ENCODE results near the gene GK.
"Not testable (repeated sequence)": the region's sequence is repeated elsewhere in the genome, so short reads cannot be mapped to it uniquely, and the experiment has no call there.

GK gene

DNA sequence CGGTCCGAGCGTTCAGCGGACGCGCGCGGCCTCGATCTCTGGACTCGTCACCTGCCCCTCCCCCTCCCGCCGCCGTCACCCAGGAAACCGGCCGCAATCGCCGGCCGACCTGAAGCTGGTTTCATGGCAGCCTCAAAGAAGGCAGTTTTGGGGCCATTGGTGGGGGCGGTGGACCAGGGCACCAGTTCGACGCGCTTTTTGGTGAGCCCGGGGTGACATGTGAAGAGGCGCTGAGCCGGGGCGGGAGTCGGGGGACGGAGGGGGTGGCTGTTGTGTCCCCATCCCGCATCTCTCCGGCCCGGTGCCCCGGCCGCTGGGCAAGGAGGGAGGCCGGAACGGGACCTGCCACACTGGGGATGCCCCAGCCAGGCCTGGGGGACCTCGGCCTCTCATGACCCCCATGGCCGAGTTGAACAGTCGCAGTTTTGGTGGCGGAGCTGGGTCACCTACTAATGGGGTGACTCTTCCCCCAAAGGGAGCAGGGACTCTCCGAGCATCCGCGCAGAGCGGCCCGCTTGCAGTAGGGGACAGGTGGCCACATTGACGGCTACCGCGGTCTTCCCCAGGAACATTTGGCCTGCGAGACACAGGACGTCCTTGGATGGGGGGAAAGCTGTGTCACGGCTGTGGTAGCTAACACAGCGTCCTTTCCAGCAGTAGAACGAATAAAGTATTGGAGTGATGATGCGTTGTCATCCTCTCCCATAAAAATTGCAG, at the start of gene GK:
TSS of gene GK (plus strand) at position 9 of the 717 bp plus-strand sequence. CDS start at position 124, 115 bp downstream.
- DNase-seq (ENCODE audit: low read depth, low spot score), result no peak

GRCh38 chrX:30607155-30607554, 46.1 kb upstream of the GK start:
- no peak for DNase-seq (ENCODE audit: low read depth, low spot score)

GRCh38 chrX:30610026-30610425, 43.2 kb upstream of the GK start:
- DNase-seq (ENCODE audit: low read depth, low spot score), result no peak

GRCh38 chrX:30612250-30612655, 41.0 kb upstream of the GK start:
- no peak for DNase-seq (ENCODE audit: low read depth, low spot score)

DNA sequence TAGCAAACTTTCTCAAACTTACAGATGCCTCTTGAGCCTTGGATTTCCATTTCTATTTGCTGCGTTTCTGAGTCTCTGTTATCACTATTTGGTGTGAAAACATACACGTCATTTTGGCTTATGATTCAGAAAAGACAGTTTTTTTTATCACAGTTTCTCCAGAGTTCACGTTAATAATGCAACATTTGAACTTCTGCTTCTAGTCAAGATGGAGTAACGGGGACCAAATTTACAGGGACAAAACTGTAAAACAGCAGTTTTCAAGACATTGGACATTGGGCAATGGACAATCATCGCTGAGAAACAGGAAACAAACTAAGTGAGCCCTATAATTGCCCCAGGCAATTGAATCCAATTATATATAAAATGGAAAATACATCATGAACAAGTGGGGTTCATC, 39.5 kb upstream of the GK start:
- no peak for DNase-seq (ENCODE audit: low read depth, low spot score)

DNA sequence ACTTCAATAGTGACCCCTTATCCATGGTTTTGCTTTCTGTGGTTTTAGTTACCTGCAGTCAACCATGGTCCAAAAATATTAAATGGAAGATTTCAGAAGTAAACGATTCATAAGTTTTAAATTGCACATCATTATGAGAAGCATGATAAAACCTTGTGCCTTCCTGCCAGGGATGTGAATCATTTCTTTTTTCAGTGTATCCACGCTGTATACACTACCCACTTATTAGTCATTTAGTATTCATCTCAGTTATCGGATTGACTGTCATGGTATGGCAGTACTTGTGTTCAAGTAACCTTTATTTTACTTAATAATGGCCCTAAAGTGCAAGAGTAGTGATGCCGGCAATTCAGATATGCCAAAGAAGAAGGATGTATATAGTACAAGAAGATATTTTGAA, 38.0 kb upstream of the GK start:
- DNase-seq (ENCODE audit: low read depth, low spot score), result no peak

GRCh38 chrX:30618160-30618765, 35.0 kb upstream of the GK start:
- DNase-seq (ENCODE audit: low read depth, low spot score), result no peak

DNA sequence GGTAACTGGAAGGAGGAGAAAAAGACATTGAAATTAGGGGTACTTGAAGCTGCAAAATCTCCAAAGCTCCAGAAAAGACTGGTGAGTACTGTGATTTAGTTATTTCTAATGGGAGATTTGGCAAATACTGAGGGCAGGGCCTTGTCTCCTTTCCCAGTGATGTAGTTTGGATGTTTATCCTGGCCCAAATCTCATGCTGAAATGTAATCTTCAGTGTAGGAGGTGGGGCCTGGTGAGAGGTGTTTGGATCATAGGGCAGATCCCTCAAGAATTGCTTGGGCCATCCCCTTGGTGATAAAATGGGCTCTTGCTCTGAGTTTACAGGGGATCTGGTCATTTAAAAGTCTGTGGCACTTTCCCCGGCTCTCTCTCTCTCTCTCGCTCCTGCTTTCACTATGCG, 33.1 kb upstream of the GK start:
- DNase-seq (ENCODE audit: low read depth, low spot score), result no peak

GRCh38 chrX:30620980-30621618, 32.1 kb upstream of the GK start:
- no peak for DNase-seq (ENCODE audit: low read depth, low spot score)

GRCh38 chrX:30622361-30622760, 30.9 kb upstream of the GK start:
- DNase-seq (ENCODE audit: low read depth, low spot score), result no peak

GRCh38 chrX:30626402-30626801, 26.8 kb upstream of the GK start:
- DNase-seq (ENCODE audit: low read depth, low spot score), result no peak

- no peak for DNase-seq (ENCODE audit: low read depth, low spot score)
Measured at GRCh38 chrX:30627818-30628652, 25.2 kb upstream of the GK start.

DNA sequence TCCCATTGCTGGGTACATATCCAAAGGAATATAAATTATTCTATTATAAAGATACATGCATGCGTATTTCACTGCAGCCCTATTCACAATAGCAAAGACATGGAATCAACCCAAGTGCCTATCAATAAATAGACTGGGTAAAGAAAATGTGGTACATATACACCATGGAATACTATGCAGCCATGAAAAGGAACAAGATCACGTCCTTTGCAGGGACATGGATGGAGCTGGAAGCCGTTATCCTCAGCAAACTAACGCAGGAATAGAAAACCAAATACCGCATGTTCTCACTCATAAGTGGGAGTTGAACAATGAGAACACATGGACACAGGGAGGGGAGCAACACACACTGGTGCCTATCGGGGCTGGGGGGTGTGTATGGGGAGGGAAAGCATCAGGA, 19.2 kb upstream of the GK start:
- DNase-seq (ENCODE audit: low read depth, low spot score), result not testable (repeated sequence)

- no peak for DNase-seq (ENCODE audit: low read depth, low spot score)
Measured at GRCh38 chrX:30635630-30636029, 17.6 kb upstream of the GK start.

GRCh38 chrX:30637874-30638815, 15.1 kb upstream of the GK start:
- no peak for DNase-seq (ENCODE audit: low read depth, low spot score)

DNA sequence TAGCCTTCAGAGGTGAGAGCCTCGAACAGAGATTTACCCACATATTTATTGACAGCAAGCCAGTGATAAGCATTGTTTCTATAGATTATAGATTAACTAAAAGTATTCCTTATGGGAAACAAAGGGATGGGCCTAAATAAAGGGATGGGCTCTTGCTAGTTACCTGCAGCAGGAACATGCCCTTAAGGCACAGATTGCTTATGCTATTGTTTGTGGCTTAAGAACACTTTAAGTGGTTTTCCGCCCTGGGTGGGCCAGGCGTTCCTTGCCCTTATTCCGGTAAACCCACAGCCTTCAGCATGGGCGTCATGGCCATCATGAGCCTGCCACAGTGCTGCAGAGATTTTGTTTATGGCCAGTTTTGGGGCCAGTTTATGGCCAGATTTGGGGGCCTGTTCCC, 13.5 kb upstream of the GK start:
- not testable (repeated sequence) for DNase-seq (ENCODE audit: low read depth, low spot score)

GRCh38 chrX:30642642-30643041, 10.6 kb upstream of the GK start:
- DNase-seq (ENCODE audit: low read depth, low spot score), result no peak

DNA sequence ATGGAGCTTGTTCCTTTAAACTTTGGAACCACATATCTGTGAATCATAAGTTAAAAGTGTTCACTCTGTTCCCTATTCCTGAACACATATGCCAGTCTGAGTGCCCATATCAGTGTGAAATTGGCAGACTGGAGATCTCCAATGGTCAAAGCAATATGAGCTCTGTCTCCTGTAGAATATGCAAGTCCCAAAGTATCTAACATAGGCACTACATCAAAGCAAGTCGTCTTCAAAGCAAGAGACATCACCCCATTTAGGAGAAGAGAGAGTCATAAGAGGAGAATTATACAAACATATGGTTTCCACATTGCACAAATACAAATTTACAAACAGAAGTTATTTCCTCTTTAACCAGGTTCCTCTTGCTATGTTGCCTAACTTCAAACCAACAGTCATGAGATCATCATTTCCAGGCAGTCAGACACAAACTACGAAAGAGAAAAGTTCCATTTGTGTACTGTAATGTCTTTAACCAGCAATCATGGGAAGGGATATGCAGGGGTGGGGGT, 9.9 kb upstream of the GK start:
- DNase-seq (ENCODE audit: low read depth, low spot score), result no peak

DNA sequence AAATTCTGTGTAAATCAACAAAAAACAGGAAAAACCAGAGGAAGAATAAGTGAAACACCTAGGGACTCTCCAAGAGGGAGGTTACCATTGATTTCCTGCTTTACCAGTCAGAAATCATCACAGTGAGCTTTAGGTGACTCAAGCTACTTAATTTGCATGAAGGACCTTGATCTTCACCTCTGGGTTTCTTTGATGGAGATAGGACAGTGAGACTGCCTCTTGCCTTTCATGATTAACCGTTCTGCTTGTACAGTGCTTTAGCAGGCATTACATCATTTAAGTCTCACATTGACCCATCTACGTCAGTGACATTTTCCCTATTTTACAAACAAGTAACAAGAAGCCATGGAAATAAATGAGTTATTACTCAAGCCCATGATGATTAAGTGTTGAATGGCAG, 3.4 kb upstream of the GK start:
- DNase-seq (ENCODE audit: low read depth, low spot score), result no peak

GRCh38 chrX:30652527-30653414, 452 bp upstream of the GK start:
- peak; percentile 63 for DNase-seq (ENCODE audit: low read depth, low spot score)

All from brain pericyte (primary cell).